Measurements from ENCODE around the gene TRPM2.

TRPM2 gene

DNA sequence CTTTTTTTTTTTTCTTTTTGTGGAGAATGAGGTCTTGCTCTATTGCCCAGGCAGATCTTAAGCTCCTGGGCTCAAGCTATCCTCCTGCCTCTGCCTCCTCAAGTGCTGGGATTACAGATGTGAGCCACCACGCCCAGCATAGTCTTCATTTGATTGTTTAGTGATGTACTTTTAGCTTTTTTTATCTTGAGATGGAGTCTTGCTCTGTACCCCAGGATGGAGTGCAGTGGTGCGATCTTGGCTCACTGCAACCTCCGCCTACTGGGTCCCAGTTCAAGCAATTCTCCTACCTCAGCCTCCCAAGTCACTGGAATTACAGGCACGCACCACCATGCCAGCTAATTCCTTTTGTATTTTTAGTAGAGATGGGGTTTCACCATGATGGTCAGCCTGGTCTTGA lies 77.9 kb downstream of the TRPM2 start:
- Histone ChIP-seq H3K9me3 (ENCODE audit: insufficient read depth, low read length) (no peaks in the 10 kb centered on the region), H3K27ac (ENCODE audit: low read length) (no peak overlapping the region), H3K79me2 (ENCODE audit: low read length) (no peaks in the 10 kb centered on the region), H3K4me1 (ENCODE audit: low read length) (no peaks in the 10 kb centered on the region; the same call in 1 of the 2 replicates), H4K20me1 (ENCODE audit: insufficient read depth, low read length) (no peaks in the 10 kb centered on the region), H3K4me3 (ENCODE audit: low read length) (no peak overlapping the region), H3K36me3 (replicated peaks; ENCODE audit: low read depth, low read length) (peaks cover 15% of the 10 kb centered on the region), H3K9ac (ENCODE audit: low read length) (no peak overlapping the region), H3K4me2 (ENCODE audit: low read length) (no peak overlapping the region), H3K27me3 (ENCODE audit: low read depth, low read length) (no peaks in the 10 kb centered on the region), H2AFZ (ENCODE audit: low read depth, low read length) (no peak overlapping the region)
- TF ChIP-seq, protein P1, sequence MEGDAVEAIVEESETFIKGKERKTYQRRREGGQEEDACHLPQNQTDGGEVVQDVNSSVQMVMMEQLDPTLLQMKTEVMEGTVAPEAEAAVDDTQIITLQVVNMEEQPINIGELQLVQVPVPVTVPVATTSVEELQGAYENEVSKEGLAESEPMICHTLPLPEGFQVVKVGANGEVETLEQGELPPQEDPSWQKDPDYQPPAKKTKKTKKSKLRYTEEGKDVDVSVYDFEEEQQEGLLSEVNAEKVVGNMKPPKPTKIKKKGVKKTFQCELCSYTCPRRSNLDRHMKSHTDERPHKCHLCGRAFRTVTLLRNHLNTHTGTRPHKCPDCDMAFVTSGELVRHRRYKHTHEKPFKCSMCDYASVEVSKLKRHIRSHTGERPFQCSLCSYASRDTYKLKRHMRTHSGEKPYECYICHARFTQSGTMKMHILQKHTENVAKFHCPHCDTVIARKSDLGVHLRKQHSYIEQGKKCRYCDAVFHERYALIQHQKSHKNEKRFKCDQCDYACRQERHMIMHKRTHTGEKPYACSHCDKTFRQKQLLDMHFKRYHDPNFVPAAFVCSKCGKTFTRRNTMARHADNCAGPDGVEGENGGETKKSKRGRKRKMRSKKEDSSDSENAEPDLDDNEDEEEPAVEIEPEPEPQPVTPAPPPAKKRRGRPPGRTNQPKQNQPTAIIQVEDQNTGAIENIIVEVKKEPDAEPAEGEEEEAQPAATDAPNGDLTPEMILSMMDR (IDR thresholded peaks at IDR 0.05; ENCODE audit: low read depth, low read length) = no peak
- no peak for TF ChIP-seq EZH2phosphoT487 (IDR thresholded peaks at IDR 0.05; ENCODE audit: low read depth)

DNA sequence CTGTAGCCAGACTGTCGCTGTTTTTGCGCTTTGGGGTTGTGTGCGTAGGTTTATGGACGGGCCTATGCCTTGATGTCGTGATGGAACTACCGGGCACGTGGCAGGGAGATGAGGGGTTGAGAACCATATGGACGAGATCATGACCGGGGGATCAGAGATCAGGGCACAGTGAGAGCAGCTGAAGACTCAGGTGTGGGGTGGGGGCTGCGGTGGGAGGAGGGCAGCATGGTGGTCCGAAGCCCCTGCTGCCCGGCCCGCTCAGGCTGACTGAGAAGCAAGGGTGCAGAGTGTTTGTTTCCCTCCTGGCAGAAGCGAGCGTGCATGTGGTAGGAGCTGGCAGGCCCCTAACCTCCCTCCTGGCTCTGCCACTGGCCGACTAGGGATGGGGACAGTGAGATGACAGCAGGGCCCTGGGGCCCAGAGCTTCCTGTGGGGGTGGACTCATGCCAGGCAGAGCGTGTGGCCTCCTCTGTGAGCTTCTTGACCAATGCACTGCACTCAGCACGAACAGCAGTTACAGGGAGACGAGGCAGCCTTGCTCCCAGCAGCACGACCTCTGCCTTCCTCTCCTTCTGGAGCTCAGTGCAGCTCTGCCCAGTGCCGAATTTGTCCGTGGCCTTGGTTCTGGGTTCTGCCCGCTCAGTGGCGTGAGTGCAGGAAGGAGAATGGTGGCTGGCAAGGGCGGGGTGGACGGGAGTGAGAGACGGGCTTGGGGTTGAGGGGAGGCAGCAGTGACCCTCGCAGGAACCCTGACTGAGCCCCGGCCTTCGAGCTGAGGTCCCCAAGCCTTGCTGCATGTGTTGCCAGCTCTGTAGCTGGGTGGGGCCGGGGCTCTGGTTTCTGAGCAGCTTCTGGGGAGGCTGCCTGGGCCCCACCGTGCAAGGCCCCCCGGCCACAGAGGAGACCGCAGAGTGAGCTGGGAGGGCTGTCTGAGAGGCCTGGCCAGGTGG lies 79.7 kb downstream of the TRPM2 start:
- no peak for TF ChIP-seq EZH2phosphoT487 (IDR thresholded peaks at IDR 0.05; ENCODE audit: low read depth)
- TF ChIP-seq, protein P1 (IDR thresholded peaks at IDR 0.05; ENCODE audit: low read depth, low read length) = no peak
- H3K9ac ChIP-seq (ENCODE audit: low read length) = no peak overlapping the region
- no peaks in the 10 kb centered on the region for H4K20me1 ChIP-seq (ENCODE audit: insufficient read depth, low read length)

DNA sequence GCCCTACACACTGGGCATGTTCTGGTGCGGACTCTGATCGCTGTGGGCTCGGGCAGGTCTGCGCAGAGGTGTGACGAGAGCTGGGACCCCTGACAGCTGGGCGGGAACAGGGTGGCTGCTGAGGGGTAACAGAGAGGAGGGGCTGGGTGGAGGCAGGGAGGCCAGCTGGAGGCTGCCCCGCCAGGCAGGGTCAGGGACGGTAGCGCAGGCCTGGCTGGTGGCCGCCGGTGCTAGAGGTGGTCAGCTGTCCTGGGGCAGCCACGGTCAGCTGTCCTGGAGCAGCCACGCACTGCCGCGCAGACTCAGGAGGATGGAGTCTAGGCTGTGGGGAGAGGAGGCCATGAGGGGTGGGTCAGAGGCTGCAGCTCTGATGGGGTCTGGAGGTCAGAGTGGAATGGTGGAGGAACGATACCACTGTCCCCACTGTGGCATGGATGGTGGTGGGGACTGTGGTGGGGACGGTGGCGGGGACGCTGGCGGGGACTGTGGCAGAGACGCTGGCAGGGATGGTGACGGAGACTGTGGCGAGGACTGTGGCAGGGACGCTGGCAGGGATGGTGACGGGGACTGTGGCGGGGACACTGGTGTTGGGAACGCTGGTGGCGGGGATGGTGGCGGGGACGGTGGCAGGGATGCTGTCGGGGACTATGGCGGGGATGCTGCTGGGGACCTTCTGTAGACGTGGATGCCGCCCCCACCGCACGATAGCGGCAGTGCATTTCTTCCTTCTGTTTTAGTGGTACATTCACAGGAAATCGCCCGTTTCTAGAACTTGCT lies 80.6 kb downstream of the TRPM2 start:
- Histone ChIP-seq H3K79me2 (ENCODE audit: low read length) (no peaks in the 10 kb centered on the region), H3K4me3 (ENCODE audit: low read length) (no peak overlapping the region), H3K9me3 (ENCODE audit: insufficient read depth, low read length) (no peaks in the 10 kb centered on the region), H3K27me3 (ENCODE audit: low read depth, low read length) (no peaks in the 10 kb centered on the region), H4K20me1 (ENCODE audit: insufficient read depth, low read length) (no peaks in the 10 kb centered on the region), H2AFZ (ENCODE audit: low read depth, low read length) (no peak overlapping the region), H3K4me1 (ENCODE audit: low read length) (no peaks in the 10 kb centered on the region), H3K27ac (ENCODE audit: low read length) (no peak overlapping the region), H3K9ac (ENCODE audit: low read length) (no peak overlapping the region), H3K4me2 (ENCODE audit: low read length) (no peak overlapping the region), H3K36me3 (replicated peaks; ENCODE audit: low read depth, low read length) (peaks cover 5% of the 10 kb centered on the region)
- TF ChIP-seq, protein P1 (IDR thresholded peaks at IDR 0.05; ENCODE audit: low read depth, low read length) = no peak
- TF ChIP-seq EZH2phosphoT487 (IDR thresholded peaks at IDR 0.05; ENCODE audit: low read depth) = no peak

More for the DNA sequence above, 79.7 kb downstream of the TRPM2 start:
- H3K4me2 ChIP-seq (ENCODE audit: low read length) = no peak overlapping the region
- H3K36me3 ChIP-seq (replicated peaks; ENCODE audit: low read depth, low read length) = peaks cover 8% of the 10 kb centered on the region
- H3K27me3 ChIP-seq (ENCODE audit: low read depth, low read length) = no peaks in the 10 kb centered on the region
- H3K4me1 ChIP-seq (ENCODE audit: low read length) = no peaks in the 10 kb centered on the region
- no peak overlapping the region for H3K4me3 ChIP-seq (ENCODE audit: low read length)
- no peaks in the 10 kb centered on the region for H3K9me3 ChIP-seq (ENCODE audit: insufficient read depth, low read length)
- H2AFZ ChIP-seq (ENCODE audit: low read depth, low read length) = no peak overlapping the region
- no peaks in the 10 kb centered on the region for H3K79me2 ChIP-seq (ENCODE audit: low read length)
- H3K27ac ChIP-seq (ENCODE audit: low read length) = no peak overlapping the region

DNA sequence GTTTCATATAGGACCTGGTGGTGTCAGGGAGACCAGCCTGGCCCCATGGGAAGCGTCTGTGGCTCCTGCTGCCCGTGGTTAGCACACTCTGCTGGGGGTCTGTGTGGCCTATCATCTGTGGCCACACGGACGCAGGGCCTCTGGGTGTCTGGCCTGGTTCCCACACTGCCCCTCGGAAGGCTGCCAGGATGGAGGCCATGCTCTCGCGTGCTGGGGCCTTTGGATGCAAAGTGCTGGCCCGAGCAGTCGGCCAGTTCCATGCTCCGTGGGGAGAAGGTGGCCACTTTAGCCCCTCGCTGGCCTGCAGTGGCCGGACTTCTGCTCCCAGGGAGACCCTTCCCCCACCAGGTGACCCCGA lies 81.1 kb downstream of the TRPM2 start:
- Histone ChIP-seq H3K9ac (ENCODE audit: low read length) (no peak overlapping the region), H3K27me3 (ENCODE audit: low read depth, low read length) (no peaks in the 10 kb centered on the region), H3K36me3 (replicated peaks; ENCODE audit: low read depth, low read length) (peaks cover 5% of the 10 kb centered on the region), H3K4me2 (ENCODE audit: low read length) (no peak overlapping the region), H3K4me1 (ENCODE audit: low read length) (no peaks in the 10 kb centered on the region), H3K4me3 (ENCODE audit: low read length) (no peak overlapping the region), H2AFZ (ENCODE audit: low read depth, low read length) (no peak overlapping the region), H4K20me1 (ENCODE audit: insufficient read depth, low read length) (no peaks in the 10 kb centered on the region), H3K79me2 (ENCODE audit: low read length) (no peaks in the 10 kb centered on the region), H3K9me3 (ENCODE audit: insufficient read depth, low read length) (no peaks in the 10 kb centered on the region), H3K27ac (ENCODE audit: low read length) (no peak overlapping the region)
- TF ChIP-seq EZH2phosphoT487 (IDR thresholded peaks at IDR 0.05; ENCODE audit: low read depth) = no peak
- TF ChIP-seq, protein P1 (IDR thresholded peaks at IDR 0.05; ENCODE audit: low read depth, low read length) = no peak

Data from OCI-LY3 (cell line).